ENCODE data around the gene FERMT2.

DNA sequence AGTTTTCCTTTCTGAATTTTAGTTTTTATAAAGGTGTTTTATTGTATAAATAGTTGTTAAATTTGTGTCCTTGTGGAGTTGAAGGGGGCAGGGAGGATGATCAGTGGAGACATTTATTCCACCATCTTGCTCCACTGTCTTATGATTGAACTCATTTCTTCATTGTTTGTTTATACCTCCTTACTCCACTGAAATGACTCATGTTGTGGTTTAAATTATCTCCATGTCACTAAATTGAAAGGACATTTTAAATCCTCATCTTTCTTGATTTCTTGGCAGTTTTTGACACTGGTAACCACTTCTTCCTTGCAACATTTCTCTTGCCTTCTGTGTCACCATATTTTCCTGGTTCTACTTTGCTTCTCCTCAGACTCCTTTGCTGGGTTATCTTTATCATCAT lies 23.6 kb upstream of the FERMT2 start:
- TF ChIP-seq EZH2 (IDR thresholded peaks at IDR 0.05; ENCODE audit: borderline replicate concordance, insufficient read depth, low read depth, low read length, poor library complexity, severe bottlenecking): no peak
- TF ChIP-seq, protein P1, sequence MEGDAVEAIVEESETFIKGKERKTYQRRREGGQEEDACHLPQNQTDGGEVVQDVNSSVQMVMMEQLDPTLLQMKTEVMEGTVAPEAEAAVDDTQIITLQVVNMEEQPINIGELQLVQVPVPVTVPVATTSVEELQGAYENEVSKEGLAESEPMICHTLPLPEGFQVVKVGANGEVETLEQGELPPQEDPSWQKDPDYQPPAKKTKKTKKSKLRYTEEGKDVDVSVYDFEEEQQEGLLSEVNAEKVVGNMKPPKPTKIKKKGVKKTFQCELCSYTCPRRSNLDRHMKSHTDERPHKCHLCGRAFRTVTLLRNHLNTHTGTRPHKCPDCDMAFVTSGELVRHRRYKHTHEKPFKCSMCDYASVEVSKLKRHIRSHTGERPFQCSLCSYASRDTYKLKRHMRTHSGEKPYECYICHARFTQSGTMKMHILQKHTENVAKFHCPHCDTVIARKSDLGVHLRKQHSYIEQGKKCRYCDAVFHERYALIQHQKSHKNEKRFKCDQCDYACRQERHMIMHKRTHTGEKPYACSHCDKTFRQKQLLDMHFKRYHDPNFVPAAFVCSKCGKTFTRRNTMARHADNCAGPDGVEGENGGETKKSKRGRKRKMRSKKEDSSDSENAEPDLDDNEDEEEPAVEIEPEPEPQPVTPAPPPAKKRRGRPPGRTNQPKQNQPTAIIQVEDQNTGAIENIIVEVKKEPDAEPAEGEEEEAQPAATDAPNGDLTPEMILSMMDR (IDR thresholded peaks at IDR 0.05): no peak

All from B cell (primary cell).